Activated naive CD8-positive, alpha-beta T cell treated with anti-CD3 and anti-CD28 coated beads for 36 hours (primary cell): ENCODE data around the gene TSPAN31. TPM values are rescaled to one million over a fixed set of nuclear protein-coding genes. Genes with fewer than 3 reads are reported as not detected.
A peak's percentile ranks its signal among the peaks of the same experiment; 100 is the strongest.

Experiments used
- DNase-seq: peaks from one replicate; pipeline ENCODE4 v3.0.0; 2021
- H3K27ac Mint-ChIP-seq: one replicate; pipeline ENCODE4 v1.8.0; 2022; ENCODE audit warnings: mild to moderate bottlenecking, moderate library complexity, mixed read lengths
- H3K27me3 Mint-ChIP-seq: one replicate; pipeline ENCODE4 v1.8.0; 2022; ENCODE audit warnings: mild to moderate bottlenecking, mixed read lengths
- H3K36me3 Mint-ChIP-seq: one replicate; pipeline ENCODE4 v1.8.0; 2021; ENCODE audit warnings: mild to moderate bottlenecking, mixed read lengths
- H3K4me1 Mint-ChIP-seq: one replicate; pipeline ENCODE4 v1.8.0; 2021; ENCODE audit warnings: mixed read lengths
- H3K4me3 Mint-ChIP-seq: one replicate; pipeline ENCODE4 v1.8.0; 2022; ENCODE audit warnings: mild to moderate bottlenecking, moderate library complexity, mixed read lengths
- H3K9me3 Mint-ChIP-seq: one replicate; pipeline ENCODE4 v1.8.0; 2022; ENCODE audit warnings: mixed read lengths
- total RNA-seq, 2 experiments: library from RNA; stranded (reverse); gene quantifications; one replicate each; pipeline ENCODE4 v1.2.3, GENCODE V29; 2021

The TSPAN31 gene
- total RNA-seq, 2 experiments from 2014 or later = 5.7 TPM

GRCh38 chr12:57738661-57739237 lies 6.1 kb upstream of the TSPAN31 start, which contains the start of gene AGAP2:
TSS of gene AGAP2 (minus strand) at chr12:57738742. CDS start at chr12:57738246, 496 bp downstream.
- no peak for DNase-seq
- Mint-ChIP-seq H3K9me3 (no peaks in the 10 kb centered on the region), H3K36me3 (peaks cover 5% of the 10 kb centered on the region), H3K4me3 (peak within 1 kb of the TSS; percentile 63), H3K4me1 (peaks cover 36% of the 10 kb centered on the region), H3K27ac (peak within 1 kb of the TSS; percentile 74), H3K27me3 (no peaks in the 10 kb centered on the region)

- H3K4me1 Mint-ChIP-seq = peaks cover 43% of the 10 kb centered on the region
Observed at GRCh38 chr12:57739387-57739786, 5.5 kb upstream of the TSPAN31 start.

GRCh38 chr12:57739914-57740538 lies 4.8 kb upstream of the TSPAN31 start:
- Mint-ChIP-seq H3K4me1 (peaks cover 47% of the 10 kb centered on the region), H3K9me3 (no peaks in the 10 kb centered on the region), H3K27me3 (no peaks in the 10 kb centered on the region), H3K36me3 (peaks cover 5% of the 10 kb centered on the region), H3K4me3 (peak overlapping the region; percentile 63), H3K27ac (peak overlapping the region; percentile 74)
- no peak for DNase-seq

More at GRCh38 chr12:57739387-57739786, 5.5 kb upstream of the TSPAN31 start:
- Mint-ChIP-seq H3K27me3 (no peaks in the 10 kb centered on the region), H3K4me3 (peak overlapping the region; percentile 63), H3K36me3 (peaks cover 5% of the 10 kb centered on the region), H3K9me3 (no peaks in the 10 kb centered on the region), H3K27ac (peak overlapping the region; percentile 74)
- no peak for DNase-seq

- peaks cover 10% of the 10 kb centered on the region for H3K36me3 Mint-ChIP-seq
- DNase-seq = peak; percentile 79
- H3K9me3 Mint-ChIP-seq = no peaks in the 10 kb centered on the region
- H3K4me1 Mint-ChIP-seq = peaks cover 55% of the 10 kb centered on the region
- peak overlapping the region; percentile 87 for H3K27ac Mint-ChIP-seq
- H3K27me3 Mint-ChIP-seq = no peaks in the 10 kb centered on the region
- peak overlapping the region; percentile 94 for H3K4me3 Mint-ChIP-seq
Observed at GRCh38 chr12:57740656-57741412, 4.0 kb upstream of the TSPAN31 start.

GRCh38 chr12:57741413-57741789 lies 3.4 kb upstream of the TSPAN31 start:
- H3K4me3 Mint-ChIP-seq = peak overlapping the region; percentile 94
- DNase-seq = no peak
- H3K4me1 Mint-ChIP-seq = peaks cover 58% of the 10 kb centered on the region
- no peaks in the 10 kb centered on the region for H3K9me3 Mint-ChIP-seq
- peak overlapping the region; percentile 87 for H3K27ac Mint-ChIP-seq
- peaks cover 13% of the 10 kb centered on the region for H3K36me3 Mint-ChIP-seq
- no peaks in the 10 kb centered on the region for H3K27me3 Mint-ChIP-seq

GRCh38 chr12:57741844-57742738 lies 2.7 kb upstream of the TSPAN31 start:
- Mint-ChIP-seq H3K27ac (peak overlapping the region; percentile 87), H3K9me3 (no peaks in the 10 kb centered on the region), H3K27me3 (no peaks in the 10 kb centered on the region), H3K4me1 (peaks cover 54% of the 10 kb centered on the region), H3K4me3 (peak overlapping the region; percentile 94), H3K36me3 (peaks cover 11% of the 10 kb centered on the region)
- peak; percentile 77 for DNase-seq

GRCh38 chr12:57743769-57744168 lies 1.1 kb upstream of the TSPAN31 start:
- DNase-seq = no peak
- Mint-ChIP-seq H3K36me3 (peaks cover 21% of the 10 kb centered on the region), H3K4me3 (peak overlapping the region; percentile 90), H3K27me3 (no peaks in the 10 kb centered on the region), H3K27ac (peak overlapping the region; percentile 95), H3K4me1 (peaks cover 60% of the 10 kb centered on the region), H3K9me3 (no peaks in the 10 kb centered on the region)

- Mint-ChIP-seq H3K36me3 (peaks cover 26% of the 10 kb centered on the region), H3K9me3 (no peaks in the 10 kb centered on the region), H3K27ac (peak overlapping the region; percentile 95), H3K4me1 (peaks cover 59% of the 10 kb centered on the region), H3K4me3 (peak overlapping the region; percentile 90), H3K27me3 (no peaks in the 10 kb centered on the region)
- DNase-seq = peak; percentile 70
Observed at GRCh38 chr12:57744194-57744776, 554 bp upstream of the TSPAN31 start.

- Mint-ChIP-seq H3K36me3 (peaks cover 31% of the 10 kb centered on the region), H3K27ac (peak overlapping the region; percentile 95), H3K4me1 (peaks cover 55% of the 10 kb centered on the region), H3K4me3 (peak overlapping the region; percentile 90), H3K27me3 (no peaks in the 10 kb centered on the region), H3K9me3 (no peaks in the 10 kb centered on the region)
- no peak for DNase-seq
Observed at GRCh38 chr12:57745485-57745881, 644 bp downstream of the TSPAN31 start.

- peaks cover 54% of the 10 kb centered on the region for H3K4me1 Mint-ChIP-seq
- peak overlapping the region; percentile 90 for H3K4me3 Mint-ChIP-seq
- H3K36me3 Mint-ChIP-seq = peaks cover 37% of the 10 kb centered on the region
- no peaks in the 10 kb centered on the region for H3K9me3 Mint-ChIP-seq
- H3K27ac Mint-ChIP-seq = peak overlapping the region; percentile 95
- H3K27me3 Mint-ChIP-seq = no peaks in the 10 kb centered on the region
- no peak for DNase-seq
Observed at GRCh38 chr12:57746025-57746424, 1.2 kb downstream of the TSPAN31 start.

- Mint-ChIP-seq H3K27me3 (no peaks in the 10 kb centered on the region), H3K4me3 (no peak overlapping the region), H3K4me1 (peaks cover 61% of the 10 kb centered on the region), H3K9me3 (no peaks in the 10 kb centered on the region), H3K36me3 (peaks cover 48% of the 10 kb centered on the region), H3K27ac (peak overlapping the region; percentile 60)
- no peak for DNase-seq
Observed at GRCh38 chr12:57749061-57749460, 4.2 kb downstream of the TSPAN31 start.

- Mint-ChIP-seq H3K4me3 (peak overlapping the region; percentile 98), H3K9me3 (no peaks in the 10 kb centered on the region), H3K4me1 (peaks cover 52% of the 10 kb centered on the region), H3K36me3 (peaks cover 43% of the 10 kb centered on the region), H3K27me3 (no peaks in the 10 kb centered on the region), H3K27ac (peak overlapping the region; percentile 100)
- DNase-seq = no peak
Observed at GRCh38 chr12:57750561-57751431, 6.0 kb downstream of the TSPAN31 start.

GRCh38 chr12:57751432-57751787 lies 6.6 kb downstream of the TSPAN31 start:
- Mint-ChIP-seq H3K4me1 (peaks cover 52% of the 10 kb centered on the region), H3K4me3 (peak overlapping the region; percentile 98), H3K27me3 (no peaks in the 10 kb centered on the region), H3K36me3 (peaks cover 38% of the 10 kb centered on the region), H3K27ac (peak overlapping the region; percentile 100), H3K9me3 (no peaks in the 10 kb centered on the region)
- DNase-seq = no peak
